22Rv1 (cell line): ENCODE data around the gene PLXNA2.

Source experiments
- CTCF ChIP-seq: fragments of 450-650 bp; IDR thresholded peaks from 2 replicates; pipeline ENCODE4 v1.5.1; 2017; ENCODE audit warnings: mild to moderate bottlenecking
- ZFX ChIP-seq: fragments of 450-650 bp; IDR thresholded peaks from 2 replicates; pipeline ENCODE4 v1.6.1; 2017; ENCODE audit warnings: antibody characterized with exemption, borderline replicate concordance

- TF ChIP-seq CTCF = no peak
- no peak for TF ChIP-seq ZFX
Measured at GRCh38 chr1:208156741-208157140, 87.4 kb downstream of the PLXNA2 start.
